ENCODE results near the gene TMEM258. TPM values are rescaled to one million over a fixed set of nuclear protein-coding genes. Genes with fewer than 3 reads are reported as not detected.

The TMEM258 gene
- total RNA-seq, 1 donor, result 32.5 TPM

DNA sequence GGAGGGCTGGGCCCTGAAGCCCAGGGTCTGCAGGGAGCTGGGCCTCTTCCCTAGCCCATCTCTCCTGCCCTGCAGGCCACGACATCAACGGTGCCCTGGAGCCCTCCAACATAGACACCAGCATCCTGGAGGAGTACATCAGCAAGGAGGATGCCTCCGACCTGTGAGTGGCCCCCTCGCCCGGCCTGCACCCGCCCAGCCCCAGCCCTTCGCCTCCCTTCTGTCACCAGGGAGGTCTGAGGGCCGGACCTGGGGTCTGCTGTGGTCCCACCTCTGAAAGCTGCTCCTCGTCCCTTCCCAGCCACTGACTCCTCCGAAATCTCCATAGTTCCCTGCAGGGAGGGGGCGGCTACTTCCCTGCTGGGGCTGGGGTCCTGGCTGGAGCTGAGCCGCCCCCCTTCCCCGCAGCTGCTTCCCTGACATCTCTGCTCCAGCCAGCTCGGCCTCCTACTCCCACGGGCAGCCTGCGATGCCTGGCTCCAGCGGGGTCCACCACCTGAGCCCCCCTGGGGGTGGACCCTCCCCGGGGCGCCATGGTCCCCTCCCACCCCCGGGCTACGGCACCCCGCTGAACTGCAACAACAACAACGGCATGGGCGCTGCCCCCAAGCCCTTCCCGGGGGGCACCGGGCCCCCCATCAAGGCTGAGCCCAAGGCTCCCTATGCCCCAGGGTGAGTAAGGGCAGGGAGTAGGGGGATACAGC is 26.7 kb downstream of the TMEM258 start:
- no peaks in the 10 kb centered on the region for H3K9me3 ChIP-seq (ENCODE audit: low read depth, low read length)
- no peaks in the 10 kb centered on the region for H3K4me1 ChIP-seq (ENCODE audit: insufficient read depth, low read length)
- no peak overlapping the region for H3K4me3 ChIP-seq (ENCODE audit: low read length)
- no peaks in the 10 kb centered on the region for H3K27me3 ChIP-seq (ENCODE audit: insufficient read depth, low read length)

DNA sequence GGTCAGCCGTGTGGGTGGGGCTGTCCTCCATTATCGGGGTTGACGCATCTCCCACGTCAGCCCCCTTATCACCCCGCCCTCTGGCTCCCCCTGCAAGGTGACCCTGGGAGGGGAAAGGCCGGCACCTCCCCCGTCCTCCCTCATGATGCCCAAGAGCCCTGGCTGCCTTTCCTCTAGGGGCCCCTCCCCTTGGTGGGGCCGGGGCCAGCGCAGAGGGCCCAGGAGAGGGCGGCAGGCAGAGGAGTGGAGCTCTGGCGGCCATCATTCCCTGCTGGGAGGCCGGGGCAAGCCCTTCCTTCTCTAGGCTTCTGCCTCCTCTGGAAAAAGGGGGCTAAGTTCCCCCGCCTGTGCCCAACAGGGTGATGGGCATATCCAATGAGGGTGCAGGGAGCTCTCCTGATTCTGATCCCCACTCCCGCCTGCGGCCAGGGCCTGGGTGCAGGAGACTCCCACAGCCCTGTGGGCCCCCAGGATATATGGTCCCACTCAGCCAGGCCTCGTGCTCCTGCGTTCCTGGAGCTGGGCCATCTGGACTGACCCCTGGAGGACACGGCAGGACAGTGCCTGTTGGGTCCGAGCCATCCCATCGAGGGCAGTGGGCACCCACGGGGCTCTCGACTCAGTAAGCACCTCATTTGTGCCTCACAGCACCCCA is 27.7 kb downstream of the TMEM258 start:
- Histone ChIP-seq H3K9me3 (ENCODE audit: low read depth, low read length) (no peaks in the 10 kb centered on the region), H3K4me3 (ENCODE audit: low read length) (no peak overlapping the region), H3K4me1 (ENCODE audit: insufficient read depth, low read length) (no peaks in the 10 kb centered on the region), H3K27me3 (ENCODE audit: insufficient read depth, low read length) (no peaks in the 10 kb centered on the region)

DNA sequence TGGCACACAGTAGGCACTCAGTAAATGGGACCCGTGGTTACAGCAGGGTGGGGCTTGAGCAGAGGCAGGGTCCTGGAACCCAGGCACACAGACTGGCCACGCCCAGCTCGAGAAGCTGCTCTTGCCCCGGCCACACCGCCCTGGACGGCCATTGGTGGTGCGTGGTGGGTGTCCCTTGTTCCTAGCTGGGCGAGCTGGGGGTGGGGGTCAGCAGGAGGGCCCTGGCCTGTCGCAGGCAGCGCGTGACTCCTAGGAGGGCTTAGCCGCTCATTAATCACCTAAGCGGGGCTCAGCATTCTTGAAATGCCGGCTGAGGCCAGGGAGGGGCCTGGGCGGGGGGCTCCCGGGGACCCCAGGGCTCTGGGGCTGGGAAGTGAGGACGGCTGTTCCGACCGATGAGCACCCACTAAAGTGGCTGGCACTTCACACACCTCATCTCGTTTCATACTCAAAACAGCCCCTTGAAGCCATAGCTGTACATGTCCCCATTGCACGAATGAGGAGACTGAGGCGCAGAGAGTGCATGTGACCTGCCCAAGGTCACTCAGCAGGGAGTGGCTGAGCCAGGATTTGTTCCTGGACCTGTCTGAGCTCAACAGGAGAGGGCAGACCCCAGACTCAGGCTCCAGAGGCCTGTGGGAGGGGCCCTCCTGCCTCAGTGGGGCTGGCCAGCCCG is 28.3 kb downstream of the TMEM258 start:
- no peaks in the 10 kb centered on the region for H3K9me3 ChIP-seq (ENCODE audit: low read depth, low read length)
- no peaks in the 10 kb centered on the region for H3K27me3 ChIP-seq (ENCODE audit: insufficient read depth, low read length)
- no peaks in the 10 kb centered on the region for H3K4me1 ChIP-seq (ENCODE audit: insufficient read depth, low read length)
- no peak overlapping the region for H3K4me3 ChIP-seq (ENCODE audit: low read length)

DNA sequence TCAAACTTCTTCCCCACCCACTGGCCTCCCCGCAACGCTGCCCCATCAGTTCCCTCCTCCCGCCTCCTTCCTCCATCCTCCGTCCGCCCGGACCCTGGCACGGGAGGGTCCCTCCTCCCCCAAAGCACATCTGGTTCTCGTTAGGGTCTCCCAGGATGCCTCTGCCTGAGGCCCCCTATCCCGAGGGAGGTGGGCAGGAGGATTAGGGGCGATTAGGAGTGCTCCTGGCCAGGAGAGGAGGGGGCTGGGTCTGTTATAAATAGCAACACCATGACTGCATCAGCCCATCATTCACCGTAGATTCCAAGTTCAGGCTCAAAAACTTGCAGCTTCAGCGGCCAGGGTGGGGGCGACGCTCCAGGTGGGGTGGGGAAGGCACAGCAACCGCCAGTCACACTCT is 29.6 kb downstream of the TMEM258 start:
- no peaks in the 10 kb centered on the region for H3K4me1 ChIP-seq (ENCODE audit: insufficient read depth, low read length)
- H3K4me3 ChIP-seq (ENCODE audit: low read length), result no peak overlapping the region
- no peaks in the 10 kb centered on the region for H3K27me3 ChIP-seq (ENCODE audit: insufficient read depth, low read length)
- no peaks in the 10 kb centered on the region for H3K9me3 ChIP-seq (ENCODE audit: low read depth, low read length)

DNA sequence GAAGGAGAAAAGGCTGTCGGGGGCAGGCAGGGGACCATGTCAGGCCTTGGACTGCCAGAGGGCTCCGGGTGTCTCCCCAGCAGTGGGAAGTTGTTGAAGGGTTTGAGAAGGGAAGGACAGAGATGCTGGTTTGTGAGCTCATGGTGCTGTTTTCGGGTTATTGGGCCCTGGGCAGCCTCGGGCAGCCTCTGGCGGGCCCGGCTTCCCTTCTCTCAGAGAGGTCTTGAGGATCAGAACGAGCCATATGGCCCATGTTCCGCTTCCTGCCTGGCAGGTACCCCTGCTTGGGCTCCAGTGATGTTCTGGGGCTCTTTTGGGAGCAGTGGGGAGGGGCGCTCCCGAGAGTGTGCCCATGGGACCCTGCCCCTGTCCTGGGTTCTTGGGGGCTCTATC is 30.2 kb downstream of the TMEM258 start:
- H3K9me3 ChIP-seq (ENCODE audit: low read depth, low read length), result no peaks in the 10 kb centered on the region
- no peaks in the 10 kb centered on the region for H3K27me3 ChIP-seq (ENCODE audit: insufficient read depth, low read length)
- H3K4me1 ChIP-seq (ENCODE audit: insufficient read depth, low read length), result no peaks in the 10 kb centered on the region
- H3K4me3 ChIP-seq (ENCODE audit: low read length), result no peak overlapping the region

DNA sequence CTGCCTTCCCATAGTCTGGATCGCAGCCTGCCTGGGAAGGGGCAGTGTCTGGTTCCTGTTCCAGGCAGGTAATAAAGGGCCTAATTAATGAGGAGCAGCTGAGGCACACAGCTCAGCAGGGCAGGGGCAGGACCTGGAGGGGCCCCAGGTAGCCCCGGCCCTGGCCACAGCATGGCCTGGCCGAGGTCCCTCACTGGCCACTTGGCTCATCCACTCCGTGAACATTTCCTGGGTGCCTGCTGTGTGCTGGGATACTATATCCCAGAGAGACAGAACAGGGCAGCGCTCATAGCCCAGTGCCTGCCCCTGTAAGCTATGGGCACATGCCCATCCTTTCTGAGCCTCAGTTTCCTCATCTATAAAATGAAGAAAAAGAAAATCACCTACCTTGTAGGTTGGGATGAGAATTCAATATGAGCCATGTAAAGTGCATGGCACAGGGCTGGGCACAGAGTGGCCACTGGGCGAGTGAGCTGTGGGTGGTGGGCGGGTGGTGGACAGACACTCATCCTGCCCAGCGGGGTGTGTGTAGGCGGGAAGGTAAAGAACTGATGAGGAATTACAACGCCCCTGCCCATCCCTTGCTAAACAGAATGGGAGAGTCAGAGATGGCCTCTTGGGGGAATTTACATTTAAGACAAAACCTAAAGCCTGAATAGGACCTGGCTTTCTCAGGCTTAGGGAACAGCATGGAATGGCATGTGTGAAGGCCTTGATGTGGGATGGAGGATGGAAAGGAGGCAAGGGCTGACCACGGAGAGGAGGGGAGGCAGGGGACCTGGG is 30.8 kb downstream of the TMEM258 start:
- no peaks in the 10 kb centered on the region for H3K9me3 ChIP-seq (ENCODE audit: low read depth, low read length)
- H3K27me3 ChIP-seq (ENCODE audit: insufficient read depth, low read length), result no peaks in the 10 kb centered on the region
- no peaks in the 10 kb centered on the region for H3K4me1 ChIP-seq (ENCODE audit: insufficient read depth, low read length)
- H3K4me3 ChIP-seq (ENCODE audit: low read length), result no peak overlapping the region

DNA sequence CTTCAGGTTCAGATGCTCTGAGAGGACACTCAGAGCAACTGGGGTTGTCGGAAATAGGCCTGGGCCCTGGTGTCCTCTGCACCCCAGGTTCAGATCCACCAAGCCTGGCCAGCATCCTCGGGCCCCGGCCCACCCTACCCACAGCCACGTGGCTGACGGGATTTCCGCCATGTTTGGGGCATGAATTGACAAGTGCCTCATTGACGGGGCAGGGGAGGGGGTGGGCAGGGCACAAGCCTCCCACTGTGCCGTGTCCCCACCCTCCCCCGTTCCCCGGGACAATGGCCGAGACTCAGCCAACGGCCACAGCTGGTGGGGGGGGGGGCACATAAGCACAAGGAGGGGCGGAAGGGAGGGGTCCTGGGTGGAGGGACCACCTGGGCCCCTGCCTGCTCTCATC is 31.5 kb downstream of the TMEM258 start:
- Histone ChIP-seq H3K4me1 (ENCODE audit: insufficient read depth, low read length) (no peaks in the 10 kb centered on the region), H3K4me3 (ENCODE audit: low read length) (no peak overlapping the region), H3K9me3 (ENCODE audit: low read depth, low read length) (no peaks in the 10 kb centered on the region), H3K27me3 (ENCODE audit: insufficient read depth, low read length) (no peaks in the 10 kb centered on the region)

DNA sequence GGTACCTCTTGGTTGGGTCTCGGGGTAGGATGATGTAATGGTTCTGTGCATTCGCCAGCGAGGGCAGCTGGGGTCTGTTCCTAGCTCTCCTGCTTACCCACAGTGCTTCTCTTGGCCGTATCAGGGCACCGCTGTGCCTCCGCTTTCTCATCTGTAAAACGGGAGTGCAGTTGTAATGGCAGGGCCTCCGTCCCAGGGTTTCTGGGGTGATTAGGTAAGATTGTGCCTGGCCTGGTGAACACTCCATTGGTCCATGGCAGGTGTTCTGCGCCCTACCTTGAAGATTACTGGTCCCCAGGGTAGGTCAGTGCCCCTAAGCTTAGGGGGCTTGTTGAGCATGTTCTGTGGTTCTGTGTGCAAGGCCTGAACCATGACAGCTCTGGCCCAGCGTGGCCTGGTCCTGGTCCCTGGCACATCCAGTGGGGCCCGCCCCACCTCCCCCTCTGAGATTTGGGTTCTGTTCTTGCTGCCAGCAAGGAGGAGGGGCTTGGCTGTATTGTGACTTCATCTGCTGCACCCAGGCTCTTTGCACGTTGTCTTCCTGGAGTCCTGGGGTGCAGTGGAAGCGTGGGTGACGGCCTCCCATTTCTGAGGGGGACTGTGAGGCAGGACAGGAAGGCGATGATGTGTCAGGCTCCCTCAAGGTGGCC is 35.1 kb downstream of the TMEM258 start:
- H3K4me3 ChIP-seq (ENCODE audit: low read length), result no peak overlapping the region
- H3K9me3 ChIP-seq (ENCODE audit: low read depth, low read length), result no peaks in the 10 kb centered on the region
- H3K27me3 ChIP-seq (ENCODE audit: insufficient read depth, low read length), result peaks cover 9% of the 10 kb centered on the region
- H3K4me1 ChIP-seq (ENCODE audit: insufficient read depth, low read length), result peaks cover 6% of the 10 kb centered on the region

DNA sequence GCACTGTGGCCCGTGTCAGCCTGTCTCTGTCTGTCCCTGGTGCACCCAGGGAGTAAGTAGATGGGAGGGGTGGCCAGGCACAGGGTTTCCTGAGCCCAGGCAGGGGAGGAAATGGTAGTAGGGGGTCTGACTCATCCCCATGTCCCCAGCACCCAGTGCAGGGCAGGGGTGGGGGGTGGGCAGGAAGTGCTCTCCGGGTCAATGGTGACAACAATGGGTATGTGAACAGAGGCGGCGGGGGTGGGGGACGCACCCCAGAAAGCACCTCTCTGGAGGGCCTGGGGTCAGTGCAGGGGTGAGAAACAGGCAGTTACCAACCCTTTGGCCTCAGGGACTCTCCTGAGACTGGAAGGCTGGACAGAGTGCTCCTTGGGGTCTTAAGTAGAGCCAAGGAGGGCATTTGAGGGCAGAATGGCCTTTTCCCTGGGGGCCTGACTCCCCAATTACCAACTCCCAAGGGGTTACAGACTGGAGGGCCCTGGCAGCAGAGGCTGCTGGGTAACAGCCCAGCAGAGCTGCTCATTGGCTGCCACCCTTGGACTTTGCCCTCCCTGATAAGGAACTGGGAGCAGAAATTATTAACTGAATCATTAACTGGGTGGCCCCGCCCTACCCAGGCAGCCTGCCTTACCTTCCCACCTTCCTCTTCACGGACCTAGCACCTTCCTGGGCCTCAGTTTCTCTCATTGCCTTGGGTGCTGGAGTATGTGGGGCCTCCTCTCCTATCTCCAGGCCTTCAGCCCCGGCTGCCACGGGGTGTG is 35.8 kb downstream of the TMEM258 start:
- Histone ChIP-seq H3K4me3 (ENCODE audit: low read length) (no peak overlapping the region), H3K27me3 (ENCODE audit: insufficient read depth, low read length) (peaks cover 14% of the 10 kb centered on the region), H3K4me1 (ENCODE audit: insufficient read depth, low read length) (peaks cover 10% of the 10 kb centered on the region), H3K9me3 (ENCODE audit: low read depth, low read length) (no peaks in the 10 kb centered on the region)

DNA sequence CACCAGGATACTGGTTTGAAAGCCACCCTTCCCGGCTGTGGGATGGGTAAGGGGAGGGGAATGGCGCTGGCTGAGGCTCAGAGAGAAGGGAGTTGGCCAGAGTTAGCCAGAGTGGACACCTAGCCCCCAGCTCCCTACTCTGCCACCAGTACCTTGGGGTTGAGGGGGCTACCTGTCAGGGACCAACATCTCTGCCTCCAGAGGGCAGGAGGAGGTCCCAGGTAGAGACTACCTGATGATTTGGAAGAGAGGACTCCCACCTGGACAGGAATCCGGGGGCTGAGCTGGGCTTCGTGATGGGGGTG is 36.3 kb downstream of the TMEM258 start:
- peaks cover 10% of the 10 kb centered on the region for H3K4me1 ChIP-seq (ENCODE audit: insufficient read depth, low read length)
- H3K4me3 ChIP-seq (ENCODE audit: low read length), result no peak overlapping the region
- peaks cover 19% of the 10 kb centered on the region for H3K27me3 ChIP-seq (ENCODE audit: insufficient read depth, low read length)
- H3K9me3 ChIP-seq (ENCODE audit: low read depth, low read length), result no peaks in the 10 kb centered on the region

DNA sequence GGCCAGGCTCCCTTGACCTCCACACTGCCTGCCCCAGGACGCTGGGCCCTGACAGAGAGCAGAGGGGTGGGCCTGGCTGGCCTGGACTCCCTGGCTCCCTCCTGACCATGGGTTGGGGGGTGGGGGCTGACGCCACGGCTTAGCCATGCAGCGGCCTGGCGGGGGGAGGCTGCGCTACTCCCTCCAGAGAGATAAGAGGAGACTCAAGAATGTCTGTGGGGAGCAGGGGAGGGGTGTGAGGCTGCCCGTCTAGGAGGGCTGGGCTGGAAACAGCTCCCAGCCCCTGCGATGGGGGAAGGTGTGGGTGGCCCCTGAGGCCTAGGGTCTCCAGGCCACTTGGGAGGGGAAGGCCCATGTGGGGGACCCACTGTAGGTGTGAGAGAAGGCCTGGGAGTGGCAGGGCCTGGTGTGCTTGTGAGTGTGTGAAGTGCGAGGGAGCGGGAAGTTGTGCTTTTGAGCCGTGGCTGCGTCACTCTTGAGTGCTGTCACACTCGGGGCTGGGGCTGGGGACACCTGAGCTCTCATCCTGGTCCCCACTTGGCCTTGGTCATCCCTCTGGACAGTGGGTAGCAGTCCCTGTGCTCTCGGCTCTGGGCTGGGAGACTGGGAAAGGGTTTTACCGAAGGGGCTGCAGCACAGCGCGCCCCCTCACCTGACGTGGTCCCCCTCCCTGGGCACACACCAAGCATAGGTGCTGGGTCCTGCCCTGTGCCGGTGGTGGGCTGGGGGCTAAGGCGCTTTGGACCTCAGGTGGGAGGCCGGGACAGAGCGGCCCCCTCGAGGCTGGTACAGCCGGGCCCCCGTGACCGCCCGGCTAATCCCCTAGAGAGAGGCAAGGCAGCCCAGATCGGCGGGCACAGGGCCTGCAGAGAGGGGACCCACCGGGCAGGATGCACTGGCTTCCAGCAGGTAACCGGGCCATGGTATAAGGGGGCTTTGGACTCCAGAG is 37.6 kb downstream of the TMEM258 start:
- Histone ChIP-seq H3K4me1 (ENCODE audit: insufficient read depth, low read length) (peaks cover 10% of the 10 kb centered on the region), H3K27me3 (ENCODE audit: insufficient read depth, low read length) (peaks cover 22% of the 10 kb centered on the region), H3K4me3 (ENCODE audit: low read length) (no peak overlapping the region), H3K9me3 (ENCODE audit: low read depth, low read length) (no peaks in the 10 kb centered on the region)

DNA sequence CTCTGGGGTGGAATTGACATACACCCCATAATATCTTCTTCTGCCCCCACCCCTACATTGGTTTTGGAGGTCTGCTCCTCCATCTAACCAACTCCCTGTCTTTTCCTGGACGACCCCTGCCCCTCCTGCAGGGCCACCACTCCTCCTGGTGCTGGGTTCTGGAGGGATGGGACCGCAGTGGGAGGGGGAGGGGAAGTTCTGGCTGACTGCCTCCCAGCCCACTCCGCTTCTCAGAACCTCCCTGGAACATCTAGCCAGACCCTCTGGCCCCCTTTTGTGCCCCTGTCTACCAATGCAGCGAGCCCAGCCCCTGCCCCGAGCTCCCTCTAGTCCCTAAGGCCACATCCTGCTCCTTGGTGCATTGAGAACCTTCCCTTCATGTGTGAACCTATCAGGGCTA is 38.7 kb downstream of the TMEM258 start:
- Histone ChIP-seq H3K27me3 (ENCODE audit: insufficient read depth, low read length) (peaks cover 22% of the 10 kb centered on the region), H3K4me1 (ENCODE audit: insufficient read depth, low read length) (peaks cover 10% of the 10 kb centered on the region), H3K4me3 (ENCODE audit: low read length) (no peak overlapping the region), H3K9me3 (ENCODE audit: low read depth, low read length) (no peaks in the 10 kb centered on the region)

DNA sequence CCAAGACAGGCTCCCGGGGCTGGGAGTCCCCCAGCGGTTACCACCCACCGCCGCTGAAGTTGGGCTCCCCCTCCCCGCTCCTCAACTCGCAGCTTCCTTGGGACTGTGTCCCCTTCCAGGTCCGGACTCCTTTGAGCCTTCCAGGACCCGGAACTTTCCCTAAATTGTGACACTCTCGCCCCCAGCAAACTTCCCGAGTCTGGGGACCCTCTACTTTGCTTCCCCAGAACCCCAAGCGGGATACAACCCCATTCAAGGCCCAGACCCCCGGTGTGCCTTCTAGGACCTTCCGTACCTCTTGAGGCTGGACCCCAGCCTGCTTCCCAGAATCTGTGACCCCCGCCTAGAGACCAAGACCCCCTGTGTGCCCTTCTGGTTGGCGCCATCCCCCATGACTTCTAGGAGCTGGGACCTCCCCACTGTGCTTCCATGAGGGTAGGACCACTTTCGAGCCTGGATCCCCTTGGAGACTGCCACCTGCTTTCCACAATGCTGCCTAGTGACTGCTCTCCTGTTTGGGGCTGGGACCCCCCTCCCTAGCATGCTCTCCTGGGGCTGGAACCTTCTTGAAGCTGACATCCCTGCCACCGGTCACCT is 39.4 kb downstream of the TMEM258 start:
- peaks cover 22% of the 10 kb centered on the region for H3K27me3 ChIP-seq (ENCODE audit: insufficient read depth, low read length)
- H3K9me3 ChIP-seq (ENCODE audit: low read depth, low read length), result no peaks in the 10 kb centered on the region
- peaks cover 10% of the 10 kb centered on the region for H3K4me1 ChIP-seq (ENCODE audit: insufficient read depth, low read length)
- H3K4me3 ChIP-seq (ENCODE audit: low read length), result no peak overlapping the region

Measured in mononuclear cell (primary cell).